ENCODE data around the gene HAL.

The HAL gene

DNA sequence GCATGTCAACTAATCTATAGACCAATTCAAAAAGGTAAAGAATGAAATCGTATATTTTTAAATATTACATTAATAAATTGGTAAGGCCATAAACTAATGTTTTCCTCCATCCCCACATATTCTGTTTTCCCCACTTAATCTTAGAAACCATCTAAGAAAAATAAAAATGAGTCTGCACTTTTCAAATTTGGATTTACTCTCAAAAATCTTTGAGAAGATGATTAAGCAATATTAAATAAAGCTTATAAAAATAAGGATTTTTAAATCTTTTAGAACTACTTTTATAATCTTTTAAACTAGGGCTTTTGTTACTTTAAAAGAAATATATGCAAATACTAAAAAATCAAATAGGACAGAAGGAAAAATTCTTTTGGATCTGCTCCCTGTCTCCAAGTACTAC, 10.6 kb upstream of the HAL start:
- DNase-seq = no peak

DNA sequence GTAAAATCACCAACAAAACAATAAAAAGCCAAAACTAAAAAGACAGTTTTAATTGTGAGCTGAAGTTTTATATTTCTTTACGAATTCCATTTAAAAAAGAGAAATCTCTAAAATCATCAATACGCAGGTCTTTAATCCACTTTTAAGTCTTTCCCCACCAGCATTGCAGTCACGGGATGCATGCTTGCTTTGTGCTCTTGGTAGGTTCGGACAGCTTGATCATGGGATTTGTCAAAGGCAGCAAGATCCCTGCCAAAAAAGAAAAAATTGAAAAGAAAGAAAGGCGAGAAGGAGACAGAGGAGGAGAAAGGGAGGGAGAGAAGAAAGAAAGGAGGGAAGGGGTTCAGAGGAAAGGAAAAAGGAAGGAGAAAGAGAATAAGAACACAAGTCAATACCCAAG, 4.7 kb upstream of the HAL start:
- DNase-seq = no peak

DNA sequence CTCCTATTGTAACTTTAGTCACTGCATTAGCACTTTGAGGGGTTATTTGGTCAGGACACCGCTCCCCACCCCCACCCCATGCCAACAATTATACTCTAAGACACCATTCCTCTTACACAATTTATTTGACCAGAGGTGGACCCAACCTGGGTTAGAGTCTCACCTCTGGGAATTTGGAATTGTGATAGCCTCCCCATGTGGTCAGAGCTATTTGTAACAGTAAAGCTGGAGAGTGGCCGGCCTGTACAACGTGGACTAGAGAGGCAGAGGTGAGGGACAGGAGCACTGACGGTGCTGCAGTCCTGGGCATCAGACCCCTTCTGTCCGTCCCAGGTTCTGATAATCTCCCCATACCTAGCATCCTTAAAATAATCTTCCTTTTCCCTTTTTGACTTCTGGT, 3.3 kb upstream of the HAL start:
- DNase-seq = no peak

DNA sequence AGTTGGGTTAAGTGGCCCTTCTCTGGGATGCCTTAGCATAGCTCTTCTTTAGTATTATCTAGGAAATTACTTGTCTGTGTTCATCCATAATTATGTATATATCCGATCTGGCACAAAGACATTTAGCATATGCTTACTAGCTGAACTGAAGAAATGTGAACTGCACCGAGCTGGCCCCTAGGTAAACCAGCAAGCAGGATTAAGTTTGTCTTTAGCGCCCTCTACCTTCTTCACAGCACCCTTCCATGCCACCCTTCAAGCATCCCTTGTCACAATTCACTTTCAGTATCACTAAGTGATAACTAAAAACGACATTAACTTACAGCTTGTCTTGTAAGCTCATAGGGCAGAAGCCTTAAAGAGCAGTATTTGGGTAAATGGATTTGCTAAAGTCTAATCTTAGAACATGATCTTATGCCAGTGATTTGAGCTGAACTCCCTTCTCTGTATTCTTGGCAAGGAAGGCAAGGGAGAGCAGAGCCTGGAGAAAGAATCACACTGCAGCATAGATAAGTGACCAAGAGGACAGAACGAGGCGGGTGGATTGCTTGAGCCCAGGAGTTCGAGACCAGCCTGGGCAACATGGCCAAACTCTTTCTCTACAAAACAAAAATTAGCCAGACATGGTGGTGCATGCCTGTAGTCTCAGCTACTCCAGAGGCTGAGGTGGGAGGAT, 2.6 kb upstream of the HAL start:
- DNase-seq = peak; percentile 79

DNA sequence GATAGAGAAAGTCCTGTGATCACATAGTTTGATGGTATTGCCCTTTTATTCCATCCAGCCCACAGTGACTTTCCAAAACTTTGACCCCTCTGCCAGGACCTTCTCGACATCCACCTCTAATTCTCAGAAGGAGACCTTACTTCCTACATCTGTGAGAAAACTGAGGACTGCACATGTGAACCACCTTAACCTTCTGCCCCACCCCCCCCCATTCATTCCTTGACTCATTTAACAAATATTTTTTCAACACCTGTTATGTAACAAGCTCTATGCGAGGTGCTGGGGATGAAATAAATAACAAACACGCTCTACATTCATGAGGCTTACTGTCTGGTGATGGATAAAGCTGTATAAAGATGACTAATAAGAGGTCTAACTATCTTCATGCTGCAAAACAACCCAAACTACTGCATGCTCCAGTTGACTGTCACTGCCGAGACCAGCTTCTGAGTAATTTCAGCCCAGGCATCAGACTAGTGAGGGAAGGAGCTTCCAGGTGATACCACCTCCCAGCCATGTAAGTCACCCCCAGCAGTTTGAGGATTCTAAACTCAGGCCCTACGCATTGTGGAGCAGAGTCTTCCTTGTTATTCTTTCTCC, 1.9 kb upstream of the HAL start:
- no peak for DNase-seq

DNA sequence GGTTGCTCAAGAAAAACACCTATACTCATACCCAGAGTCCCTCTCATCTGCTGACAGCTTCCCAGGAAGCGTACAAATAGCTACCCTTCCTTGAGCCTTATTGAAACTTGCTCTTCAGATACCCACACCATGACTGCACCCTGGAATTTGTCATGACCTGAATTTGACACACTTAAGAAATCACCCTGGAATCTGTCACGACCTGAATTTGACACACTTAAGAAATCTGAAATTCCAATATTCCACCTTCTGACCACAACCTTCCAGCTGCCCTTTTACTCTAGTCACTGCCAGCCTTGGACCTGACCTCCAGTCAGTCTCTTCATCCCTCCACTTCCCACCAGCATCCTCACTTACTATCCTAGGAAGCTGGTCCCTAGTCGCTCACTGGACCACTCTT, 1.1 kb upstream of the HAL start:
- DNase-seq = no peak

DNA sequence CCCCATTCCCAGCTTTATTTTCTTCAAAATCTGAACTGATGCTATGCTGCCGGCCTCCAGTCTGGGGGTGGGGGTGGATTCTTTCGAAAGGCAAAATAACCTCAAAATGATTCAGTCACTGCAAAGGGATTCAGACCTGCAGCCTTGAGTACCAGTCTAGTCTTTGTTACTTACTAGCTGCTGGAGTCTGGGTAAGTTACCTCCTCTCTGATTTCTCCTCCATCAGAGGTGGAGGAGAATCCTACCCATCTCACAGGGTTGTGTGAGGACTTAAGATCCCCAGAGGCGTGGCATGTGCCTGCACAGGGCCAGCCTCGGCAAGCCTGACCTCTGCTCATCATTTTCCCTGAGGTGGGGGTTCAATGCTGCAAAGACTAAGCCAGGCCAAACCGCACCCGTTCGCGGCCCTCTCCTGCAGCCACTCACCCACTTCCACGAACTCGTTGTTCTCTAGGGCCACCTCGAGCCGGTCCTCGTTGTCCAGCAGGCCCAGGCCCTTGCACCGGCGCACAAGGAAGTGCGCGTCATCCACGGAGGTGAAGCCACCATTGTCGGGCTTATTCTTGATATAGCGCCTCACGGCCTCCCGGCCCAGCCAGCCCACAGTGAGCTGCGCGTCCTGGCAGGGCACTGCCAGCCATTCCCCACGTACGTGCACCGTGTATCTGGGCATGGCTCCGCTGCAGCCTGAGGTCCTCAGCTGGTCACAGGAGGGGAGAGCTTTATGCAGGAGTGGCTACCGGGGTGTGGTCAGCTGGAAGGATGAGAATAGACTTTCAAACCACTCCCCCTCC, 709 bp downstream of the HAL start:
- no peak for DNase-seq

DNA sequence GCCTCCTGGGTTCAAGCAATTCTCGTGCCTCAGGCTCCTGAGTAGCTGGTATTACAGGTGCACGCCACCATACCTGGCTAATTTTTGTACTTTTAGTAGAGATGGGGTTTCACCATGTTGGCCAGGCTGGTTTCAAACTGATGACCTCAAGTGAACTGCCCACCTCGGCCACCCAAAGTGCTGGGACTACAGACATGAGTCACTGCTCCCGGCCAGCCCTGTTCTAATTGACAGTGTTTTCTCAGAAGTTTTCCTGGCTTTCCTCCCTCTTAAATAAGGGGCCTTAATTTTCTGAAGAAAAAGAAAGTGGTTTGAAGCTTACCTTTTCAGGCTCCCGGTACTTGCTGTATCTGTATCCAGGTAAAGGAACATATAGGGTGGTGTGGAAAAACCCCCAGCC, 1.7 kb downstream of the HAL start:
- no peak for DNase-seq

DNA sequence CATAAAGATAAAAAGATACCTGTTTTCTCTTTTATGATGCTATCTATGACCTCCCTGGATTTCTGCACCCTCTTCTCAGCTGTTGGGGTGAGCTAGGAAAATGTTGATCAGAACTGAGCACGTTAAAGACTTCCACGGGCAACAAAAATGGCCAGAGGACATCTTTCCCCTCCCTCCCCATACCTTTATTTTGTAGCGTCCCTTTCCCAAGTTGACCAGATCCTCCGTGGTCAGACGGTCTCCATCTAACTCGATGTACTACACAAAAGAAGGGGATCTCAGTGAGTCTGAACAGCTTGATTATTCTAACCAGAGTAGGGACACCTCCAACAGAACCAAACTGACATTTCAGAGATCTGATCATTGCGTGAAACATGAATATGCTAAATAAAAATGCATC, 2.2 kb downstream of the HAL start:
- no peak for DNase-seq

DNA sequence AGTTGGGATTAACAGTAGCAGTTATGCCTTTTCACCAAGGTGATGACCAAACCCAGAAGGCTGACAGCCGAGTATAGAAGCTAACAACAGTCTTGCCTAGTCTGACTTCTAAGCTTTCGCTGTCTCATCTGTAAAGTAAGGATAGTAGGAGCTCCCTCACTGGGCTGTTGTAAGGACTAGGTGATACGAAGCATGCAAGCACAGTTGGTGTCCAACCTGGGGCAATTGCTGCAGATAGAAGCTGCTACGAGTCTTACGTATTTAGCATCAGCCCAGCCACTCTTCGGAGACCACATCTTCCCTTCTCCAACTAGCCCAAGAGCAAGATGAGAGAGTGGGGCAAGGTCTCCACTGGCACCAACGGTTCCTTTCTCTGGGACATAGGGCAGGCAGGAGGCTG, 6.0 kb downstream of the HAL start:
- no peak for DNase-seq

DNA sequence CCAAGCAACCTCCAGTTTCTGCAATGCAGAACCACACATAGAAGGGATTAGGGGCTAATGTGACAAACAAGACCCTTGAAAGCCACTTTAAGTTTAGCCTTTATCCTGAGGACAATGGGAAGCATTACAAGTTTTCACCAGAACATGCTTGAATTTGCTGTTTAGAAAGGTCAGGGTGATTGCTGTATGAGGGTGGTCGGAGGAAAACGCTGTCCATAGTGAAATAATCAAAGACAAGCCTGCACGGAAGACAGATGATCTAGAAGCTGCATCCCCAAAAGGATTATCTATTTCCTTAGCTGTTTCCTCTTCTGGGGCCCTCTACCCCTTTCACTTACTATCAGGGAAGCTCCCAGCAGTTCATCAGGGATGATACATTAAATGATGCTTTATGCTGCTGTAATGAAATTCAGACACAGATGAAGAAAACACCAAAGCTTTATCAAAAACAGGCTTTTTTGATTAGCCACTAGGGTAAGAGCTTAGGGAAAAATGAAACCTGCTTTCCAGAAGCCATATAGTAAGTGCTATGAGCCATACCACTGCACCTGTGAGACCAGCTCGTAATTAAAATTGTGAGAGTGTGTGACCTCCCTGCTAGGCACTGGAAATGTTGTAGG, 6.5 kb downstream of the HAL start:
- no peak for DNase-seq

DNA sequence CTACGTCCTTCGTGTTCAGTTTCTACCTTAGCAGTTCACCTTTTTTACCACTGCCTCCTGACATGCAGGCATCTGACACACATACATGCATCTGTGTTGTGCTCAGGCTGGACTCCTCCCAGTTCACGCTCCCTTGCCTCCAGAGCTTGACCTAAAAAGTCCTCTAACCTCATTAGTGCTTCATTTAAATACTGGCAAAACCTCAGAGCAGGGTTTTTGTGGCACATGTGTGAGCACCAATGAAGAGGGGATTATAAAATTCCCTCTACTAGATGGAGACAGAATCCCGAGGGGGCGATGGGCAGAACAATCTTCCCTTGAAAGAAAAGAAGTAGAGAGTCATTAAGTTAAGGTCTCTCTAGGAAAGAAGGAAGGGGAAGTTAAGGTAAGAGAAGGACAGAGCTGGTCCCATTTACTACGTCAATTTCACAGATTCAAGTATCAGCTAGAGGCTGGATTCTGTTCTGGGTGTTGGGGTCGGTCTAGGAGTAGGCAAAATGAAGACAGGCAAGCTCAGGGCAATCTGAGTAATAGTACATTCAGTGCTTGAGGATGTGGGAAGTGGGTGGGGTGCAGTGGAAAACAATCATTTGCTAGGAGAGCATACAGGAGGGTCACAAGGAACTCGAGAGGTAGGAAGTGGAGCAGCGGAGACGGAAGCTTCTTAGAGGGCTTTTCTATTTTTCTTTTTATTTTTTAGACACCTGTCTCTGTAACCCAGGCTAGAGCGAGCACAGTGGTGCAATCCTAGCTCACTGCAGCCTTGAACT, 7.5 kb downstream of the HAL start:
- DNase-seq = no peak

DNA sequence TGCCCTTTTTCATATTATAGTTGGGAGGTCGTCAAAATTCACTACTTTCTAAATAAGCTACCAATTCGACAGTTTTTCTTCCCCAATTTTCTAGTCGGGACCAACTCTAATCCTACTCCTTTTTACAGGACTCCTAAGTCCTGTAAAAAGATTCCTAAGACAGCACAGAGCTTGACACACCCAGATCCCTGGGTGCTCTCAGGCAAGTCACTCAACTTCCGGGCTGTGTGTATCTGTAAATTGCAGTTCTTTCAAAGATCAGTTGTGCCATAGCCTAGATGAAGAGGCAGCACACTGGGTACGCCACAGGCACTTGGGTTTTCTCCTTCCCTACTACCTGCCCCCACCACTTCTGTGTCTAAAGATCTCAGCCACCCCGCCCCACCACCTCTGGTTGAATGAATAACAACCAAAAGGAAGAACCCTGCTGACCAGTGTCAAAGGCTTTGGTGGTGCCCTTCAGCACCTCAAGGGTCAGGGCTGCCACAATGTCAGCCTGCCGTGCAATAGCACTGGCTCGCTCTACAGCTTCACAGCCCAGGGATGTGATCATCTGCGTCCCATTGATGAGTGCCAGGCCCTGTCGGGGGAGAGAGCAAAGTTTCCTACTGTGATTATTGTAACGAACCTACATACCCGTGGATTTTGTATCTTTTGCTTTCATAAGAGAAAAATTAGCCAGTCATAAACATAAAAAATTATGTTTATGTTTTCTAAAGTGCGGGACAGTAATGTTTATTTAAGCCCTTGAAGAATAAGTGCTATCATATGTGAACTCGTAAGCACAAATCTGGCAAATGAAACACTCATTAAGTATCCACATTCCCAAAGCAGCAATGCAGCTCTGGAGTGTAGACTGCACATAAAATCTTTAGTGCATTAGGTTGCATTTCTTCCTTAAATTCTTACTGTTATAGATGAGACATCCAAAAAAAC, 9.2 kb downstream of the HAL start:
- no peak for DNase-seq

DNA sequence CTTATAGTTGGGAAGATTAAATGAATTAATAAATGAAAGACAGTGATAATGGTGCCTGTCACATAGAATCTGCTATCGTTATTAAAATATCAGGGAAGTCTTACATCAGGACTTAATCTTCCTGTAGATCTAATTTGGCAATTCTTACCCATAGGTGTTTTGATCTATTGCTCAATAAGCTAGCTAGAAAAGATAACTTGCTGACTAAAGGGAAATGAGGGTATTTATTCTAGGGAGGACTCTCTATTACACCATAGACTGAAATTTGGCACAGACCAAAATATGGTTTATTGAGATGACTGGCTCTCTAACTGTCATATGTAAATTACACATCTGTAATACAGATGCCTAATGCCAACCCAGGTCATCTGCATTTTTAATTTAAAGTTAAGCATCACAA, 11.5 kb downstream of the HAL start:
- no peak for DNase-seq

DNA sequence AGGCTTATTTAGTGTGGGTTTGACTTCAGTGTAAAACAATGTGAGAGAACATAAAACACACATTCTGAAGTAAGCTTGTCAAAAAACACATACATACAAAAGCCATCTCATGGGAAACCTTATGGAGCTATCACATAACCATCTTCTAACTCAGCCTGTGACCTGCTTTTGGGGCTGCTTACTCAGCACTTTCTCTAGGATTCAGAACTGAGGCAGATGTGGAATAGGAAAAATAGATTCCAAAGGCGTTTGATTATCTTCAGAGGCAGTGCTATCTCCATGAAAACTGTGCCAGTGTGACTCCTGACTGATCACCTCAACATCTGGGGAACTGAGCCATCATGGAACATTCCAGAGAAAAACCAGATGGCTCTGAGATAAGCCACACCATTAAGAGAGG, 13.5 kb downstream of the HAL start:
- DNase-seq = no peak

DNA sequence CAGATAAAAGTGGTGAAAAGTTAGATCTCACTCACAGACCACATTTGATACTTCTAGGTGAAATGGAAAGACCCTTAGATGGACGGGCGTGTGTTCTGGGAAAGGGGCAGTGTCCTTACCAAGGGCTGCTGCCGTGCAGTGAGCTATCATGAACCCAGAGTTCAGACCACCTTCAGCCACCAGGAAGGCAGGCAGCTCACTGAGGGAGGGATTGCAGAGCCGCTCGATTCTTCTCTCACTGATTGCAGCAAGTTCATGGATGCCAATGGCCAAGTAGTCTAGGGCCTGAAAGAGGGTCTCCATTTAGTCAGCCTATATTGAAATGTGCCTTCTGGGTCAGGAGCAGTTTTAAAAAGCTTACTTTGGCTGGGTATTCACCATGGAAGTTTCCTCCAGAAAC, 15.7 kb downstream of the HAL start:
- no peak for DNase-seq

DNA sequence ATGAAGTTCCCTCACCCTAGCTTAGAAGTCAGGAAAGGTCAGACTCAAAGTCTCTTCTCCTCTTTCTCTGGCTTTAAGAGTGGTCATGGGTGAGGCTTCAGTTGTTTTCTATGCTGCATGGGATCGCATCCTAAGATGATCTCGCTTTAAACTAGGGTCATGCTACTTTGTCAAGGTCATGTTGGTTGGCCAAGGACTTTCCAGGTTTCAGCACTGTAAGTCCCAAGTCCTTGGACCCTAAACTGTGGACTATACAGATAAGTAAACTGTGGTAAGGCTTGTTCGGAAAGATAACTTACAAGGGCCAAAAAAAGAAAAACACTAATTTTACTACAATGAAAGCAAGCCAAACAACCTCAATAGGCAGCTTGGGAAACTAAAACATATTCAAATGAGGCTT, 17.4 kb downstream of the HAL start:
- no peak for DNase-seq

DNA sequence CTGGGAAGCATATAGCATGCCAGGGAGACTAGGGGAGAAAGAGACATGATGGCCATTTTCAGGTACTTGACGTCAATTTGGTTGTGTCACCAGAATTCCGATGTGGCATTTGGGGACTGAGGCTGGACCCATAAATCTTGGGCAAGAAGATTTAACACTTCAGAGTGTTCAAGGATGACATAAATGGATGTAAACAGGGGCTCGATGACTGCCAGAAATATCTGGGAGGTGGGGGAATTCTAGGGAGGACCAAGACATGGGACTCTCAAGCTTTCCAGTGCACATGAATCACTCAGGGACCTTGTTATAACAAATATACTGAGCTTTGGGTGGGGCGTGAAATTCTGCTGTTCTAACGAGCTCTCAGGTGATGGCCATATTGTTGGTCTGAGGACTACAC, 17.8 kb downstream of the HAL start:
- no peak for DNase-seq

DNA sequence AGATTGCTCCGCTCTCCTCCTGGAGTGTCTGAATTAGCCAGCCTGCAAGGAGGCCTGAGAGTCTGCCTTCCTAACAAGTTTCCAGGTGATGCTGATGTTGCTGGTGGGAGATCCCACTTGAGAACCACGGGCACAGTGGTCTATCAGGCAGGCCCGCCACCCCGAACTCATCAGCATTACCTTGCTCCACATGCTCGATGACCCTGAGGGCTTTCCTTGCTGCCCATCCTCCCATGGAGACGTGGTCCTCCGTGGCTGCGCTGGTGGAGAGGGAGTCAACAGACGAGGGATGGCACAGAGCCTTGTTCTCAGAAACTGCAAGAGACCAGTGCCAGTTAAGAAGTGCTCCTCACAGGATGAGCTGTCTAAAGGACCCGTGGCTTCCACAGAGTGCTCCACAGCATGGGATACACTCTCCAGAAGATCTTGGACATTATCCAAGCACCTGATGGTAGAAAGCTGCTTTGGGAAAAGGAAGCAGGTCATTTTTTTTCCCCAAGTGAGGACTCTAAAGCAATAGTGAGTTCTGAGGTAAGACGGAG, 18.3 kb downstream of the HAL start:
- no peak for DNase-seq

DNA sequence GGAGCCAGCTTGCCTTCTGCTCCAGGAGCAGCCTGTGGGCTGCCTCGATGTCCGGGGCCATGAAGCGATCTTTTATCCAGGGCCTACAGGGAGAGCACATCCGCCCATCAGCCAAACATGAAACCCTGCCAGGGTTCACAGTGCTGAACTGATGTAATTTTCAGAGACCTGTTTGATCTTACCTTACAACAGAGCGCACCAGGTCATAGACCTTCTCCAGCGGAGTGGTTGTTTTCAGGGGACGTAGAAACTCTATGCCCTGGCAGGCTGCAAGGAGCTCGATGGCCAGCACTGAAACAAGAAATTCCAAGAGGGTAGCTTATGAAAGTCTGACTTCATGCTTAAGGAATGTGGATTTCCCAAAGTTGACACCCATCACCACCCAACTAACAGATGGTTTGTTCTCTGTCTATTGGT, 19.7 kb downstream of the HAL start:
- no peak for DNase-seq

DNA sequence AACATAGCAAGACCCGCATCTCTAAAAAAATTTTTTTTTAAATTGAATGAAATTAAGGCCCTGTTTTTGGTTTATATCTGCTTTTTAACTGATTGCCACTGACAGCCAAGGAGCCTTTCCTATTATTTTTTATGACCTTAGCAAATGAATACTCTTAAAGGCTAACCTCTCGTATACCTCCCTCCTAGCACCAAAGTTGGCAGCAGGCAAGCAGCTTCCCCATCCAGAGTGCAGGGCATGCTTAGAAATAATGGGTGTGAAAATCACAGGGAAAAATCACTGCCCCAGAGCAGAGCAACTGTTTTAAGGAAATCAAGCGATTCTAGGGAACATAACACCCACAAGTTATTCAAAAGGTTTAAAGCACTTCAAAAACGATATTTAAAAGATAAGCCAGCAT, 20.7 kb downstream of the HAL start:
- no peak for DNase-seq

DNA sequence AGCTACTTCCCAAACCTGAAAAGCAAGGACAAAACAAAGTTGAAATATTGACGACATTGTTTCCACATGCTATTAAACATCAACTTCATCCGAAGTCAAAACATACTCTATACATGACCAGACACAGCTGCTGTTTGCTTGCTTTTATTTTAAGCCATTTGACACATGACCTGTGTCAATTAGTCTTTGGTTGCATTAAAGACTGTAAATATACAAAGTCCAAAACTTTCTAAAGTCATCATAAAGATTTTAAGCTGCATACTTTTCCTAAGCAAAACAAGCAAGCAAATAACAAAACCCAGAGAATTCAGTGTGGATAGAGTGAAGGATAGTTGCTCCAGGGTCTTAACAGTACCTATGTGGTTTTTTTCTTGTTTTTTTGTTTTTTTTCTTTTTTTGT, 21.8 kb downstream of the HAL start:
- DNase-seq = no peak

All from midbrain (tissue), 1 donor.